ENCODE measurements around the gene GRIA1. TPM values are rescaled to one million over a fixed set of nuclear protein-coding genes. Genes with fewer than 3 reads are reported as not detected.

Gene GRIA1
- total RNA-seq, 1 donor from 2014 or later = not detected

- no peak for DNase-seq (ENCODE audit: low read depth in 2 of 2)
These were observed 8.0 kb downstream of the GRIA1 start for GRCh38 chr5:153498516-153498915.

DNA sequence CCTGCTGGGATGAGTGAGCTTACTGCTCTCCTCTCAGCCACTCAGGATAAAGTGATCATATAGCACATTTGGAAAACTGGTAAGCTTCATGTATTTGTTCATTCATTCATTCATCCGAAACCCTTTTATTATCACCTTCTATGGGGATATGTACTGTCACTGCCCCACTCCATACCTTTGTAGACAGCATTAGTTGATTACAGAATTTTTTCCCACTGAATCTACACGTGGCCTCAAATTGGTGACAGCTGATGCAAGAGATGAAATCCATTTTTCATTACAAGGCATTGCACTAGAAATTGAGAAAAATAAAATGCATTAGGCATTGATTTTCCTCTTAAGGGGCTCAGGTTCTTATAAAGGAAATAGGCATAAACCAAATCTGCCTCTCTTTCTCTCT is 9.7 kb downstream of the GRIA1 start:
- no peak for DNase-seq (ENCODE audit: low read depth in 2 of 2)

DNA sequence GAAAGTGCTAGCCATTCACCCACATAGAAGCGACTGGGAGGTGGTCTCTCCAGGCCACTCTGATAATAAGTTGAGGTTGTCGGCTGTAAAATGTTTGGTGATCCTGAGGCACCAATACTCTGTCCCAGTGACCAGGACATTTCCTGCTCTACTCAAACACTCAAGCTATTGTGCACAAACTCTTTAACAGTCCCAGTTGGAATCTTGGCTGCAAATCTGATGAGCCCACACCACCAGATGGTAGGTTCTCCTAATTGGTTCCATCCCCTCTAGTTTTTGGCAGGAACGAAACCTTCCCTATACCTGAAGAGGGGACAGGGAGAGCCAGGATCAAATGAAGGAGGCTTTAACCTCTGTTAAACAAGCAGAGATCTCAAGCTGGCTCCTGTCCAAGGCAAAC is 14.3 kb downstream of the GRIA1 start:
- no peak for DNase-seq (ENCODE audit: low read depth in 2 of 2)

- DNase-seq (ENCODE audit: low read depth in 2 of 2) = no peak
These were observed 18.2 kb downstream of the GRIA1 start for GRCh38 chr5:153508700-153509099.

- no peak for DNase-seq (ENCODE audit: low read depth in 2 of 2)
These were observed 21.2 kb downstream of the GRIA1 start for GRCh38 chr5:153511622-153512021.

GRCh38 chr5:153513156-153513555 is 22.7 kb downstream of the GRIA1 start:
- DNase-seq (ENCODE audit: low read depth in 2 of 2) = no peak

- no peak for DNase-seq (ENCODE audit: low read depth in 2 of 2)
These were observed 24.8 kb downstream of the GRIA1 start for GRCh38 chr5:153515301-153515700.

GRCh38 chr5:153516504-153517240 is 26.2 kb downstream of the GRIA1 start:
- no peak for DNase-seq (ENCODE audit: low read depth in 2 of 2)

GRCh38 chr5:153517241-153517611 is 26.8 kb downstream of the GRIA1 start:
- DNase-seq (ENCODE audit: low read depth in 2 of 2) = no peak

DNA sequence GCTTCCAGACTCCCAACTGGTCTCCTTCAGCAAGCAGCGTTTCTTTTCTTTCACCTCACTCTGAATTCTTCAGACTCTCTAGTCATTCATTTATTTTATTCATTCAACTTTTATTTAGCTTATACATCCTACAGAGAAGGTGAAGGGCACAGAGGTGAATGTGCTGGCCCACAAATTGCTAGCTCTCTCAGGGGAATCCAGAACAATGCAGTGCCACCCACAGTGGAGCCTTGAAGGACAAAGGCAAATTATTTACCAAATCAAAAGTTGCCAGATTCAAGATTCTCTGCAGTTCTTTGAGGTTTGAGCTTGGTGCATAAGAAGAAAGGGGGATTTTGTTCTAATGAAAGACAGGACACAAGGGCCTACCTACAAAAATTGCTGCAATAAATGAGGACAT is 29.7 kb downstream of the GRIA1 start:
- no peak for DNase-seq (ENCODE audit: low read depth in 2 of 2)

GRCh38 chr5:153520952-153521351 is 30.5 kb downstream of the GRIA1 start:
- peak; percentile 17 to 22 for DNase-seq (ENCODE audit: low read depth in 2 of 2)

DNA sequence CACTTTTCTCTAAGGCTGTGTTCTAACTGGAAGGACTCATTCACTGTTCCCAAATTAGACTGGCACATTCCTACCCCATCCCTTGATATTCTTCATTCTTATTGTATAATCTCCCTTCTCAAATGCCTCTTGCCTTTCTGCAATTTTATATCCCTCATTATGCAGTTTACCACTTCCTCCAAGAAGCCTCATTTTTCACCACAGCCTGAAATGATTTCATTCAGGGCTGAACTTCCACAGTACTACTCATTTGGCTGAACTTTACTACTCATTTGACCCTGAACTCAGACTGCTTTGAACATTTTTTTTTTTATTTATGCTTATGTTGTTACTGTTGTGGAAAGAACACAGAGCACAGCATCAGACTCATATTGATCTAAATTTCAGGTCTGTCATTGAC is 32.7 kb downstream of the GRIA1 start:
- DNase-seq (ENCODE audit: low read depth in 2 of 2) = peak in 1 of 2 donors; percentile 58

DNA sequence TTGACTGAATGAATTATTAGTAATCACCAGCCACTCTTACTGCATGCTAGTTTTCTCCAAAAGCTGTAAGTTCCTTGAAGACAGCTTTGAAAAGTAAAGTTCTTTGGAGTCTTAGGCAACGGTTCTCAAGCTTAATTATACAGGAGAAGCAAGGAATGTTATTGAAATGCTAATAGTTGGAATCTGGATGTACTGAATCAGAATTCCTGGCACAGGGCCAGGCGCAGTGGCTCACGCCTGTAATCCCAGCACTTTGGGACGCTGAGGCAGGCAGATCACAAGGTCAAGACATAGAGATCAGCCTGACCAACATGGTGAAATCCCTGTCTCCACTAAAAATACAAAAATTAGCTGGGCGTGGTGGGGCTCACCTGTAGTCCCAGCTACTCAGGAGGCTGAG is 33.4 kb downstream of the GRIA1 start:
- DNase-seq (ENCODE audit: low read depth in 2 of 2) = peak; percentile 3 to 81

DNA sequence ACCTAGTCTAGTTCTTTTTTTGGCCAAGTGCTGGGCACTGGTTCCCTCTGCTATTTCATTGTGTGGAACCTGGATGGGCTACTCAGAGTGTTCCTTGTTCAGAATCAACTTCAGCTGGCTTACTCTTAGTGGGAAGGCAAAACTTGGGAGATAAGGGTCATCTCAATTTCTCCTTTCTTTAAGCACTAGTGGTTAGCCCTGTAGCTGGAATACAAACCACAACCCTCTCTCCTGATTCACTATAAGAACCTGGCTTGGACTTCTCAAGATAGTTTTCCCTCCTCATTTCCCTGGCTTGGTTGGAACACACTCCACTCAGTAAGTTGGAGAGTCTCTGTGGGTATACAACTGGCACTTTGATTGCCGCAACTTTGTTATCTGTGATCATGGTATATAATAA is 35.1 kb downstream of the GRIA1 start:
- no peak for DNase-seq (ENCODE audit: low read depth in 2 of 2)

DNA sequence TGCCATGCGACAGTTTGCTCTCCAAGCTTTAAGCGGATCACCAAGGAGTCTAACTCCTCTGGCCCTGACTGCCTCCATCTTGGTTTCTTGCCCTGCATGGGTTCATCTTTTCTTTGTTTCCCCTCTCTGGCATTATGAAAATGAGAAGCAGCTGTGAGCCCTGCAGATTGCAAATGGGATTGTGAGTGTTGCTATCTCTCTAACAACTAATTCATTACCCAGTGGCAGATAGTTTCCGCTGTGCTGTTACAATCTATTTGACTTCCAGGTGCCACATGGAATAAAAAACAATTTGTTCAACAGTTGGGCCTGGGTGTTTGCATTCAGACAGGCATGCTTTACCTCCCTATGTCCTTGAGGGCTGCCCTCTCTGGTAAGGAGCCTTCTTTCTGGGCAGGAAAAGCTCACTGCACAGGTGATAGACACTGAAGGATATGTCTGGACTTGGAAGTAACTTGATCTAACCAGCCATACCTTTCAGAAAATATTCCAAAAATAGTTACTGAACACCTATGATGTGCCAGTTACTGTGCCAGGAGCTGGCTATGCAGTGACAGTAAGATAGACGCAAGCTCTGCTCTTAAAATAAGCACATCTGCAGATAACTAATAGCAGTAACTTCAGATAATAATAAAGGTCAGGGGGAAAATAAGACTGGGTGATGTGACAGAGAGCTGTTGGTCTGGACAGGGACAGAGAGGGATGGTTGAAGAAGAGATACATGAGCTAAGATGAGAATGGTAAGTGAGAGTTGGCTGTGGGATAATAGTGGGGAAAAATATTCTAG is 40.1 kb downstream of the GRIA1 start:
- no peak for DNase-seq (ENCODE audit: low read depth in 2 of 2)

- DNase-seq (ENCODE audit: low read depth in 2 of 2) = no peak
These were observed 43.1 kb downstream of the GRIA1 start for GRCh38 chr5:153533546-153533945.

- no peak for DNase-seq (ENCODE audit: low read depth in 2 of 2)
These were observed 43.6 kb downstream of the GRIA1 start for GRCh38 chr5:153534102-153534501.

DNA sequence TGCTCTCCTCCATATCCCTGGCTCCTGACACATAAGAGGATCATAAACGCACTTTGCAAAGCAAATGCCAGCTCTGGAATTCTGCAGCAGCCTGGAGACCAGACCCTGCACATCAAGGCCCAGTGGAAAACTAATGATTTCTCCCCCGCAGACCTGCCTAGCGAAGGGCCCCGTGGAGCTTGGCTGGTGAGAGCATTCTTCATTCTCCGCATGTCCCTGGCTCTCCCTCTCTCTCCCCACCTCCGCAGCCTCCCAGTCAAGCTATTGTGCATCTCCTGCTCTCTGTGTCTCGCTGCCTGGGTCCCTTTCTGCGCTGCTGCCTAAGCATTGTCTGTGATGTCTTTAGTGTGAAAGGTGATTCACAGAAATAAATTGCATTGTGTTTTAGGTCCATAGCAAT is 46.7 kb downstream of the GRIA1 start:
- no peak for DNase-seq (ENCODE audit: low read depth in 2 of 2)

DNA sequence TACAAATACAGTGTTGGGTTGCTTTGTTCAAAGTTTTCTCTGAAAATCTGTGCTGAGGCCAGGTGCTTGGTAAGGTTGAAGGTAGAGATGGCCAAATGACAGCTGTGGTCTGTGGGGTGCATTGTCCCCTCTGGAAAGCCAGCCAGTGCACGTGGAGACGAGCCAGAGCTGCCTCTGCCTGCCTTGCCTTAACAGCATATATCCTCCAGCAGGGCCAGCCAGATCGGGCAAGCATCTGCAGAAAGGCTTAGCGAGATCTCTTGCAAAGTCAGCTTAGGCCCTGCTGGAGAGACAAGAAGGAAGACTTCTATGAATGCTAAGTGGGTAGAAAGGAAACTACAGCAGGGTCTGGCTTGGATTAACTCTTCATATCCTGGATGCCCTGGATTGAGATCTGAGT is 49.5 kb downstream of the GRIA1 start:
- DNase-seq (ENCODE audit: low read depth in 2 of 2) = no peak

DNA sequence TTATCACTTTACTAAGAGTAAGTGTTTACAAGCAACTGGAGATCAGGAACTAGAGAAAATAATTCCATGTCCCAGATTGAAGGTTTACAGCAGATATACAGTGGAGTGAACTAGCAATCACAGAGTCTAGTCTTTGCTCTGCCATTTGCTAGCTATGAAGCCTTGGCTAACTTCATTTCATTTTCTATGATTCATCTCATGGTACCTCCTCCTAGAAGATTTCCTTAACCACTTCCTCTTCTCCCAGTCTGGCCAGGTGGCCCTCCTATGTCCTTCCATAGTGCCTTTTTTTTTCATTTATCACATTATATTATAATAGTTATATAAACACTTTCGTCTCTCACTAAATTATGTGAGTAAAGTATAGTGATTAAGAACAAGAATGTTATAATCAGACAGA is 52.1 kb downstream of the GRIA1 start:
- DNase-seq (ENCODE audit: low read depth in 2 of 2) = peak in 1 of 2 donors; percentile 48

- peak in 1 of 2 donors; percentile 26 for DNase-seq (ENCODE audit: low read depth in 2 of 2)
These were observed 52.8 kb downstream of the GRIA1 start for GRCh38 chr5:153543288-153543687.

DNA sequence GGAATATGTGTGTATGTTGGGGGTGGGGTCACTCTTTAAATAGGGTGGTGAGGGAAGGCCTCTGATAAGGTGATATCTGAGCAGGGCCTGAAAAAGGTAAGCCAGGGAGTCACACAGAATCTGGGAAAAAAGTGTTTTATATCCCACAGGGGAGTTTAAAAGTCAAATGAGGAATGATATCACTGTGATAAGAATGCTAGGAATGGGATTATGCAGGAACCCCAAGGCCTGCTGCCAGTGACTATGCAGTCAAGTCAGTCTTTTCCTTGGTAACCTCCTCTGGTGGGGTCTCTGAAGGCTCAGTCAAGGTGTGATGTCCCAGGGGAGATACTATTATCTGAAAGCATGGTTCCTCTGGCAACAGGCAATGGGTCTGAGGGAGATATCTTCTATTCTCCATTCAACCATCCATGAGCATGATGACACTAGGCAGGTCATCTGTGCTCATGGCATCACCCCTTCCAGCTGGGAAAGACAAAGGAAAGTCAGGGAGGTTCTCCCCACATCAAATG is 53.5 kb downstream of the GRIA1 start:
- DNase-seq (ENCODE audit: low read depth in 2 of 2) = no peak

DNA sequence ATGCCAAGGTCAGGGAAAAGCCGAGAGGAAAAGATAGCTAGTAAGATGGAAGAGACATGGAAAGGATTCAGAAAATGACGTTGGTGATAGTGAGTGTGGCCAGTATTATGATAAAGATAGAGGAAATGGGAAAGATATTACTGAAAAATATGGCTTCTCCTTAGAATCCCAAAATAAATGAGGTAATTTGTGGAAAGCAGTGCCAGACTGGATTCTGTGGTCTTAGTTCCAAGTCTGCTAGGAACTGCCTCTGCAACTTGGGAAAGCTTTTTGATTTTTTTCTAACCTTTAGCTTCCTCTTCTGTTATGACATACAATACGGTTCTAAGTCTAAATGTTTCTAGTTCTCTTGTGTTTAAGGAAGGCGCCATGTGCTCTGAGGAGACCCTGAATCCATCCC is 54.2 kb downstream of the GRIA1 start:
- DNase-seq (ENCODE audit: low read depth in 2 of 2) = no peak
